ENCODE results near the gene PADI1.

Gene PADI1

GRCh38 chr1:17214876-17215544 is 10.1 kb downstream of the PADI1 start:
- DNase-seq (ENCODE audit: low spot score): no peak

GRCh38 chr1:17215545-17215890 is 10.6 kb downstream of the PADI1 start:
- no peak for DNase-seq (ENCODE audit: low spot score)

GRCh38 chr1:17216078-17216477 is 11.2 kb downstream of the PADI1 start:
- no peak for DNase-seq (ENCODE audit: low spot score)

GRCh38 chr1:17217607-17218006 is 12.7 kb downstream of the PADI1 start:
- DNase-seq (ENCODE audit: low spot score): no peak

GRCh38 chr1:17218939-17219338 is 14.0 kb downstream of the PADI1 start:
- DNase-seq (ENCODE audit: low spot score): no peak

GRCh38 chr1:17220287-17220686 is 15.4 kb downstream of the PADI1 start:
- no peak for DNase-seq (ENCODE audit: low spot score)

- DNase-seq (ENCODE audit: low spot score): no peak
Observed at GRCh38 chr1:17222557-17222956, 17.6 kb downstream of the PADI1 start.

GRCh38 chr1:17224434-17224833 is 19.5 kb downstream of the PADI1 start:
- DNase-seq (ENCODE audit: low spot score): no peak

GRCh38 chr1:17225140-17225539 is 20.2 kb downstream of the PADI1 start:
- no peak for DNase-seq (ENCODE audit: low spot score)

GRCh38 chr1:17227358-17227915 is 22.5 kb downstream of the PADI1 start:
- DNase-seq (ENCODE audit: low spot score): no peak

- no peak for DNase-seq (ENCODE audit: low spot score)
Observed at GRCh38 chr1:17228619-17229018, 23.7 kb downstream of the PADI1 start.

- DNase-seq (ENCODE audit: low spot score): no peak
Observed at GRCh38 chr1:17229379-17229778, 24.5 kb downstream of the PADI1 start.

GRCh38 chr1:17230106-17230505 is 25.2 kb downstream of the PADI1 start:
- DNase-seq (ENCODE audit: low spot score): no peak

- no peak for DNase-seq (ENCODE audit: low spot score)
Observed at GRCh38 chr1:17230671-17231310, 25.9 kb downstream of the PADI1 start.

GRCh38 chr1:17232759-17233661 is 28.1 kb downstream of the PADI1 start:
- DNase-seq (ENCODE audit: low spot score): no peak

- DNase-seq (ENCODE audit: low spot score): no peak
Observed at GRCh38 chr1:17233675-17234320, 28.9 kb downstream of the PADI1 start.

- no peak for DNase-seq (ENCODE audit: low spot score)
Observed at GRCh38 chr1:17234405-17234804, 29.5 kb downstream of the PADI1 start.

GRCh38 chr1:17235135-17235885 is 30.4 kb downstream of the PADI1 start:
- DNase-seq (ENCODE audit: low spot score): no peak

- DNase-seq (ENCODE audit: low spot score): peak; percentile 85
Observed at GRCh38 chr1:17236779-17237560, 32.0 kb downstream of the PADI1 start.

- no peak for DNase-seq (ENCODE audit: low spot score)
Observed at GRCh38 chr1:17237561-17237903, 32.6 kb downstream of the PADI1 start.

GRCh38 chr1:17239420-17239819 is 34.5 kb downstream of the PADI1 start:
- DNase-seq (ENCODE audit: low spot score): no peak

All from left forelimb (tissue), 1 donor.